ENCODE data around the gene AP2B1.
"Not testable (repeated sequence)": the region's sequence is repeated elsewhere in the genome, so short reads cannot be mapped to it uniquely, and the experiment has no call there.

The AP2B1 gene

DNA sequence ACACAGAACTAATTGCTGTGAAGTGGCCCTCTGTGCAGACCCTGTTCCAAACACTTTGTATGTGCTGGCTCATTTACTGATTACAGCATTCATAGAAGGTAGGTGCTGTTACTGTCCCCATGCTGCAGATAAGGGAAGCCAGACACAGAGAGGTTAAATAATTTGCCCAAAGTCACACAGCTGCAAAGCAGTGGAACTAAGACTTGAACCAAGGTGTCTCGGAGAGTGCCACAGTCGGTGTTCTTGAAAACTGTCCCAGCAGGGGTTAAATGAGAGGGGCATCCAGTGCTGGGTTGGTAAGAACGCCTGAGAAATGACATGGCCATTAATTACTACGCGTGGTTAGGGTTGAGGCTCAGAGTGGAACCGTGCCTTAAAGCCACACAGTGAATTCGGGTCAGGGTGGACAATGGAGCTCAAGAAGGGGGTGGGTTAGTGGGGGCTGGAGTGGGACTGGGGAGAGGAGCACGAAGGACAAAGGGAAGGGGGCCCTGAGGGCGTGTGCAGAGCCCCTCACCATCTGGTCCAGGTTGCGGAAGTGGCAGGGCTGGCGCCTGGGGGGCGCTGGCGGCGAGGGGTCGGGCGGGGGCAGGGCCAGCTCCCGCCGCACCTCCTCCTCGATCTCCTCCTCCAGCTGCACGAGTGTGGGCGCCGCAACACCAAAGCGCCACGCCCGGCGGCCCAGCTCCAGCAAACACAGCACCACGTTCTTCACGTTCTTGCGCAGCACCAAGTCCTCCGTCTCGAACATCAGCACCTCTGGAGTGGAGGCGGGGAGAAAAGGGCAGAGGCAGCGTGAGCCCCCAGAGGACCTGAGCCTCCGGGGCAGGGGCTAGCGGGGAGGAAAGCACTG is 162.7 kb downstream of the AP2B1 start:
- TF ChIP-seq, protein P1, sequence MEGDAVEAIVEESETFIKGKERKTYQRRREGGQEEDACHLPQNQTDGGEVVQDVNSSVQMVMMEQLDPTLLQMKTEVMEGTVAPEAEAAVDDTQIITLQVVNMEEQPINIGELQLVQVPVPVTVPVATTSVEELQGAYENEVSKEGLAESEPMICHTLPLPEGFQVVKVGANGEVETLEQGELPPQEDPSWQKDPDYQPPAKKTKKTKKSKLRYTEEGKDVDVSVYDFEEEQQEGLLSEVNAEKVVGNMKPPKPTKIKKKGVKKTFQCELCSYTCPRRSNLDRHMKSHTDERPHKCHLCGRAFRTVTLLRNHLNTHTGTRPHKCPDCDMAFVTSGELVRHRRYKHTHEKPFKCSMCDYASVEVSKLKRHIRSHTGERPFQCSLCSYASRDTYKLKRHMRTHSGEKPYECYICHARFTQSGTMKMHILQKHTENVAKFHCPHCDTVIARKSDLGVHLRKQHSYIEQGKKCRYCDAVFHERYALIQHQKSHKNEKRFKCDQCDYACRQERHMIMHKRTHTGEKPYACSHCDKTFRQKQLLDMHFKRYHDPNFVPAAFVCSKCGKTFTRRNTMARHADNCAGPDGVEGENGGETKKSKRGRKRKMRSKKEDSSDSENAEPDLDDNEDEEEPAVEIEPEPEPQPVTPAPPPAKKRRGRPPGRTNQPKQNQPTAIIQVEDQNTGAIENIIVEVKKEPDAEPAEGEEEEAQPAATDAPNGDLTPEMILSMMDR (IDR thresholded peaks at IDR 0.05): no peak
- peak overlapping the region; percentile 71 for H3K4me3 Mint-ChIP-seq
- H3K27me3 Mint-ChIP-seq (ENCODE audit: low read depth, poor library complexity): peaks cover 47% of the 10 kb centered on the region
- DNase-seq: peak; percentile 44
- H3K4me1 Mint-ChIP-seq: peaks cover 35% of the 10 kb centered on the region
- no peak overlapping the region for H3K27ac Mint-ChIP-seq
- H3K9me3 Mint-ChIP-seq: no peaks in the 10 kb centered on the region
- no peaks in the 10 kb centered on the region for H3K36me3 Mint-ChIP-seq (ENCODE audit: low read depth)

DNA sequence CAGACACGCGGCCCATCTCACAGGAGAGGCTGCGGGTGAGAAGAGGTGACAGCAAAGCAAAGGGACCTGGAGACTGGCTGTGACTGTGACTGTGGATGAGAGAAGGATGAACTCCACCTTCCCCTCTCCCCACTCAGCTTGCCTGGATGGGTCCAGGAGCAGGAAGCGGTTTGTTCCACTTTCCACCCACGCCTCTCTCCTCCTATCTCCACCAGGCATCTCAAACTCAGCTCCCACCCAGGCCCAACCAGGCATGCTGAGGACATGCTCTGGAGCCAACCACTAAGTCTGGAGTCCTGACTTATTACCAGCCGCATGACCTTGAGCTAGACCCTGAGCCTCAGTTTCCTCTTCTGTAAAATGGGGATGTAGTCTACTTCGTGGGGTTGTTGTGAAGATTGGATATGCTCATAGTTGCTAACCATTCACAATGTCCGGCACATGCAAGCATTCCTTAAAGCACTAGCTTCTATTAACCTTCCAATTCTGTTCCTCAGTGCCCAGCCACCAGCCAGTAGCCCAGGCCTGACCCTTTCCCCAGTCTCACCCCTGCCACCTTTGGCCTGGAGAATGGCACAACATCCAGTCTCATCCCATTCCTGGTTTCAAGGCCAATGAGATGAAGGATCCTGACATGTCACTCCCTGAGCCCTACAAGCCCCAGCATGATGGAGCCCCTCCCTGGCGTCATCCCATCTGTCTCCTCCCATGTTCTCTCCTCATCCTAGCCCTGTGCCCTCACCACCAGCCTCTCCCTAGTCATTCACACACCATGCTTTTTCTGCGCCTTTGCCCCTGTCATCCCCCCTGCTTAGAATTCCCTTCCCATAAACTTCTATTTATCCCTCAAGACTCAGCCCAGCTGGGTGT is 163.6 kb downstream of the AP2B1 start:
- Mint-ChIP-seq H3K36me3 (ENCODE audit: low read depth) (no peaks in the 10 kb centered on the region), H3K9me3 (no peaks in the 10 kb centered on the region), H3K4me1 (peaks cover 35% of the 10 kb centered on the region), H3K27me3 (ENCODE audit: low read depth, poor library complexity) (peaks cover 49% of the 10 kb centered on the region), H3K4me3 (peak overlapping the region; percentile 71), H3K27ac (no peak overlapping the region)
- no peak for DNase-seq
- TF ChIP-seq, protein P1 (IDR thresholded peaks at IDR 0.05): no peak

DNA sequence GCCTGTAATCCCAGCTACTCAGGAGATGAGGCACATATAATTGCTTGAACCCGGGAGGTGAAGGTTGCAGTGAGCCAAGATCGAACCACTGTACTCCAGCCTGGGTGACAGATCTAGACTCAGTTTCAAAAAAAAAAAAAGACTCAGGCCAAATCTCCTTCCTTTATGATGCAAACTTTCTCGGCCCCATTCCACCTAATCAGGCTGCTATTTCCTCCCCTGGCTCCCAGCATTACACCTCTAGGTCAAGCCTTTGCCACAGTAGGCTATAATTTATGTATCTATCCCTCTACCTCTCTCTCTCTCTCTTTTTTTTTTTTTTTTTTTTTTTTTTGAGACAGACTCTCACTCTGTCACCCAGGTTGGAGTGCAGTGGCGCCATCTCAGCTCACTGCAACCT is 164.4 kb downstream of the AP2B1 start:
- H3K27ac Mint-ChIP-seq; H3K9me3 Mint-ChIP-seq; H3K36me3 Mint-ChIP-seq (ENCODE audit: low read depth); DNase-seq; H3K4me3 Mint-ChIP-seq: not testable (repeated sequence)
- Mint-ChIP-seq H3K27me3 (ENCODE audit: low read depth, poor library complexity) (peaks cover 52% of the 10 kb centered on the region), H3K4me1 (peaks cover 35% of the 10 kb centered on the region)

DNA sequence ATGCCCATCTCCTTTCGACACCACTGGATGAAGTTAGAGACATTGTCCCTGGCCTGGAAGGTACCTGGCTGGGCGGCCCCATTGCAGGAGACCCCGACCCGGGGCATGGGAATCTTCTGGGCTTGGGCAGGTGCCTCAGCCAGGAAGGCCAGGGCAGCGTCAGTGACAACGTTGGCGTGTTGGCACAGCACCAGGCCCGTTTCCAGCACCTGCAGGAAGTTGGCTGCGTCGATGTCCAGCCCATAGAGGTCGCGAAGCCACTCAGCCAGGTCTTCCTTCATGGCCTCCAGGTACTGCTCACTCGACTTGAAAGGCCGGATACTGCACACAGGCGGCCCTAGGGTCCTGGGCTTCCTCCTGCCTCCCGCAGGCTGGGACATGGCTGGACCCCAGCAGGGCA is 165.3 kb downstream of the AP2B1 start:
- TF ChIP-seq, protein P1 (IDR thresholded peaks at IDR 0.05): no peak
- H3K27ac Mint-ChIP-seq: no peak overlapping the region
- no peaks in the 10 kb centered on the region for H3K36me3 Mint-ChIP-seq (ENCODE audit: low read depth)
- no peak overlapping the region for H3K4me3 Mint-ChIP-seq
- peaks cover 52% of the 10 kb centered on the region for H3K27me3 Mint-ChIP-seq (ENCODE audit: low read depth, poor library complexity)
- H3K9me3 Mint-ChIP-seq: no peaks in the 10 kb centered on the region
- no peak for DNase-seq
- peaks cover 35% of the 10 kb centered on the region for H3K4me1 Mint-ChIP-seq

DNA sequence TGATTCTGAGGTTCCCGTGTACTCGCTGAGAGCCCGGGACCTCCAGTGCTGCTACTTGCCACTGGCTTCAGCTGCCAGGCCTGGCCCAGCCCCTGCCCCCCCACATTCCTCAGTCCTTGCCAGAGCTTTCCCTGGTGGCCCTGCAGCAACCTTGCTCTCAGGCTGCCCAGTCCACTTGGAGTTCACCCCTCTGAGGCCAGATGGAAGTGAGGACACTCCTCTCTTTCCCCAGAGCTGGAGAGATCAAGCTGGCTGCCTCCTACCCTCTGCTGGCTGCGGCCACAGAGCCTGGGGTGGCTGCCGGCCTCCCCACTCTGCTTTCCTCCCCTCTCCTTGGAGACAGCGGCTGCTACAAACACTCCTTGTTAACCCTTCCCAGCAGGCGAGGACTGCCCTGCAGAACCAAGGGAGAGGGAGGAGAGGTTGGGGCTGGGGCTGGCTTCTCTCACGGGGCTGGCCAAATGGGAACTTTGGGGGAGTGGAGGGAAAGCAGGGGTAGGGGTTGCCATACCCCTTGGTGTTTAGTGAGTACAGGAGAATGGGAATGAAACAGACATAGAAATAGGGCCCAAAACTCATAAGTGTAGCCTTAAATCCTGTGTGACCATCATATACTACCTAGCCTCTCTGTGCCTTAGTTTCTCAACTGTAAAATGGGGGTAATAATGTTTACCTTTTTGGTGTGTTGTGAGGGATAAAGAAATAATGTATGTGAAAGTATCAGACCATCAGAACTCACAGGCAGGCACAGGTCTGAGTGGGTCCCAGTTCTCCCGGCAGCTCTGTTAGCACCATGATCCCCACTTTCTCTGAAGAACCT is 166.0 kb downstream of the AP2B1 start, which contains the start of gene GAS2L2:
GAS2L2 (minus strand) TSS at position 295 of the 820 bp plus-strand sequence. CDS start 389 bp downstream, outside the sequence.
- no peak for DNase-seq
- peaks cover 35% of the 10 kb centered on the region for H3K4me1 Mint-ChIP-seq
- H3K9me3 Mint-ChIP-seq: no peaks in the 10 kb centered on the region
- no peak within 1 kb of the TSS for H3K27ac Mint-ChIP-seq
- H3K4me3 Mint-ChIP-seq: no peak within 1 kb of the TSS
- H3K36me3 Mint-ChIP-seq (ENCODE audit: low read depth): no peaks in the 10 kb centered on the region
- peaks cover 50% of the 10 kb centered on the region for H3K27me3 Mint-ChIP-seq (ENCODE audit: low read depth, poor library complexity)
- TF ChIP-seq, protein P1 (IDR thresholded peaks at IDR 0.05): no peak

Data from nephron progenitor cell (in vitro differentiated cells).